ENCODE measurements around the gene RBKS.

DNA sequence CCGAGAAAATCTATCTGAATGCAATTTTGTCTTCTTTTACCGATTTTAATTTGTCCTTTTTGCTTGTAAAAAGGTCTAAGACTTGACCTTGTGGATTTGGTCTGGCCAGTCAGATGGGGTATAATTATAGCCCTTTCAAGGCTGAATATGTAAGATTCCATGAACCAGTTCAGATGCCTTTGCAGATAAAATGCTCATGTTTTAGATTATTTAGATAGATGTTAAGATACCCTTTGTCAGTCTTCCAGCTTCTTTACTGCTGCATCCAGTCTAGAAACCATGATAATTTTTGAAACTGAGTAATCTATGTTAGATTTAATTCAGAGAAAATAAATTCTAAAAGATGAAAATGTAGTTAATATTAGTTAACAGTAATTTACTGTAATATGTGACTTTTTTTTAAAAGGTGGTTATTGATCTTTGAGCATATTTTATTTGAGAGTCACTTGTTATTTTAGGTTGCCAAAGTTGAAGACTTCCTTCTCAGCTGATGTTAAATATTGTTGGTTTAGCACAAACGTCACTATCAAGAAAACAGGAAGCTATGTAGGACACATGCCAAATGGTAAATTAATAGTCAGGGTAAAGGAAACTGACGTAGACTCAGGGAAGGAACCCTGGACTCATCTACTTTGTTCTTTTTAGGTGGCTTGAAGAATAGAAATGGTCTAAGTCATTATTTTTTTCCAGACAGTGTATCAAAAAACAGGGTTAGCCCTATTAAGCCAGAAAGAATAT, 30.1 kb upstream of the RBKS start:
- no peak for TF ChIP-seq POLR2A (IDR thresholded peaks at IDR 0.05)
- TF ChIP-seq CTCF (IDR thresholded peaks at IDR 0.05 in 8 of 11, conservative IDR thresholded peaks at IDR 0.05 in 3 of 11), result no peak
- TF ChIP-seq POLR2AphosphoS5 (IDR thresholded peaks at IDR 0.05), result no peak

Data from spleen (tissue), 7 donors.